Uterus (tissue), 4 donors: ENCODE results near the gene DCDC2B. TPM values are rescaled to one million over a fixed set of nuclear protein-coding genes. Genes with fewer than 3 reads are reported as not detected.
A peak's percentile ranks its signal among the peaks of the same experiment; 100 is the strongest.

Source experiments
- DNase-seq, 2 donors: peaks; one replicate each; pipeline ENCODE4 v3.0.0-alpha.2; 2019 to 2020
- H3K27ac ChIP-seq, 2 donors: fragments of 200-600 bp; sonication (generic); 1 replicate in 1 of 2; 2 replicates in 1 of 2; pipeline ENCODE4 v1.5.1; 2016 to 2018
- H3K27me3 ChIP-seq, 2 donors: fragments of 200-600 bp; sonication (generic); one replicate each; pipeline ENCODE4 v1.5.1; 2018 to 2019; ENCODE audit warnings: control low read depth in 1 of 2
- H3K36me3 ChIP-seq, 2 donors: fragments of 200-600 bp; sonication (generic); one replicate each; pipeline ENCODE4 v1.5.1; 2019; ENCODE audit warnings: control low read depth in 1 of 2
- H3K4me1 ChIP-seq, 2 donors: fragments of 200-600 bp; sonication (generic); one replicate each; pipeline ENCODE4 v1.5.1; 2018 to 2019; ENCODE audit warnings: control low read depth in 1 of 2
- H3K4me3 ChIP-seq, 2 donors: fragments of 200-600 bp; sonication (generic); 1 replicate in 1 of 2; 2 replicates in 1 of 2; pipeline ENCODE4 v1.5.1; 2018 to 2019; ENCODE audit warnings: mild to moderate bottlenecking in 1 of 2
- H3K9me3 ChIP-seq, 2 donors: fragments of 200-600 bp; sonication (generic); one replicate each; pipeline ENCODE4 v1.5.1; 2019; ENCODE audit warnings: control low read depth in 1 of 2
- POLR2A ChIP-seq, 2 donors: fragments of 450-650 bp; IDR thresholded peaks; one replicate each; pipeline ENCODE4 v1.6.1; 2016; ENCODE audit warnings: antibody characterized with exemption in 2 of 2, mild to moderate bottlenecking in 1 of 2, moderate library complexity in 1 of 2
- intact Hi-C: fragments of 100-400 bp; cut with DNase I; formaldehyde crosslinking; loops from one replicate; pipeline ENCODE4 v1.15.1; 2023; ENCODE audit warnings: low total_unique reads
- total RNA-seq, 4 donors: library from RNA; depleted of rRNA in 3 of 4; stranded (reverse); fragments of >200 nt in 3 of 4; gene quantifications; one replicate each; pipeline versions ENCODE4 v1.1.0 to v1.2.4, GENCODE V29; 2014 to 2023
- TF ChIP-seq, protein P1 (sequence below), 4 experiments: fragments of 200-600 bp in 2 of 4; fragments of 450-650 bp in 2 of 4; sonication (generic) in 2 of 4; IDR thresholded peaks; one replicate each; pipeline ENCODE4 v1.5.1; 2016 to 2019; ENCODE audit warnings: antibody characterized with exemption in 4 of 4, mild to moderate bottlenecking in 2 of 4, moderate library complexity in 1 of 4
- donor health status: DM: yes; HTN: yes; CAD: no.

DCDC2B gene
- total RNA-seq, 4 donors from 2014 or later = 0.26 to 0.62 TPM; not detected in 2

DNA sequence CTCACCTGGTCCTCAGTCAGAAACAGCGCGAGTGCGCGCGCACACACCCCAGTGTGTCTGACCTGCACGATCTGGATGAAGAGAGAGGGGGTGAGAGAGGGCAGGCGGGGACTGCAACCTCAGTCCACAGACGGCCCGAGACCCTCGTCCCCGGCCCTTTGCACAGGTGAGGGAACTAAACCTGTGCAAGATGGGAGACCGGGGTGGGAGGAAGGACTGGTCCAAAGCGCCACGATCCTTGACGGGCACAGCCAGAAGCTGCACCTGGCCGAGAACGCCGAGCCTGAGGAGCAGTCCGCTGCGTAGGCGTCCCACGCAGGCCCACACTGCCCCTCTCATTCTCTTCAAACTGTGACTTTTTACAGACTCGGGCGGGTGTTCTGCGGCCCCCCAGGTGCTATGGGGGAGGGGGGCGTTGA, 3.9 kb upstream of the DCDC2B start:
- peak overlapping the region; percentile 51 to 52 for H3K4me3 ChIP-seq
- H3K36me3 ChIP-seq = no peaks in the 10 kb centered on the region
- intact Hi-C loops = no loop called here
- H3K9me3 ChIP-seq = no peaks in the 10 kb centered on the region
- DNase-seq = peak in 1 of 2 donors; percentile 26
- peaks cover 0 to 12% of the 10 kb centered on the region in 2 donors for H3K4me1 ChIP-seq
- TF ChIP-seq, protein P1, sequence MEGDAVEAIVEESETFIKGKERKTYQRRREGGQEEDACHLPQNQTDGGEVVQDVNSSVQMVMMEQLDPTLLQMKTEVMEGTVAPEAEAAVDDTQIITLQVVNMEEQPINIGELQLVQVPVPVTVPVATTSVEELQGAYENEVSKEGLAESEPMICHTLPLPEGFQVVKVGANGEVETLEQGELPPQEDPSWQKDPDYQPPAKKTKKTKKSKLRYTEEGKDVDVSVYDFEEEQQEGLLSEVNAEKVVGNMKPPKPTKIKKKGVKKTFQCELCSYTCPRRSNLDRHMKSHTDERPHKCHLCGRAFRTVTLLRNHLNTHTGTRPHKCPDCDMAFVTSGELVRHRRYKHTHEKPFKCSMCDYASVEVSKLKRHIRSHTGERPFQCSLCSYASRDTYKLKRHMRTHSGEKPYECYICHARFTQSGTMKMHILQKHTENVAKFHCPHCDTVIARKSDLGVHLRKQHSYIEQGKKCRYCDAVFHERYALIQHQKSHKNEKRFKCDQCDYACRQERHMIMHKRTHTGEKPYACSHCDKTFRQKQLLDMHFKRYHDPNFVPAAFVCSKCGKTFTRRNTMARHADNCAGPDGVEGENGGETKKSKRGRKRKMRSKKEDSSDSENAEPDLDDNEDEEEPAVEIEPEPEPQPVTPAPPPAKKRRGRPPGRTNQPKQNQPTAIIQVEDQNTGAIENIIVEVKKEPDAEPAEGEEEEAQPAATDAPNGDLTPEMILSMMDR (IDR thresholded peaks at IDR 0.05) = no peak
- TF ChIP-seq POLR2A (IDR thresholded peaks at IDR 0.05) = no peak
- peak overlapping the region; percentile 53 to 71 for H3K27ac ChIP-seq
- H3K27me3 ChIP-seq = no peaks in the 10 kb centered on the region

DNA sequence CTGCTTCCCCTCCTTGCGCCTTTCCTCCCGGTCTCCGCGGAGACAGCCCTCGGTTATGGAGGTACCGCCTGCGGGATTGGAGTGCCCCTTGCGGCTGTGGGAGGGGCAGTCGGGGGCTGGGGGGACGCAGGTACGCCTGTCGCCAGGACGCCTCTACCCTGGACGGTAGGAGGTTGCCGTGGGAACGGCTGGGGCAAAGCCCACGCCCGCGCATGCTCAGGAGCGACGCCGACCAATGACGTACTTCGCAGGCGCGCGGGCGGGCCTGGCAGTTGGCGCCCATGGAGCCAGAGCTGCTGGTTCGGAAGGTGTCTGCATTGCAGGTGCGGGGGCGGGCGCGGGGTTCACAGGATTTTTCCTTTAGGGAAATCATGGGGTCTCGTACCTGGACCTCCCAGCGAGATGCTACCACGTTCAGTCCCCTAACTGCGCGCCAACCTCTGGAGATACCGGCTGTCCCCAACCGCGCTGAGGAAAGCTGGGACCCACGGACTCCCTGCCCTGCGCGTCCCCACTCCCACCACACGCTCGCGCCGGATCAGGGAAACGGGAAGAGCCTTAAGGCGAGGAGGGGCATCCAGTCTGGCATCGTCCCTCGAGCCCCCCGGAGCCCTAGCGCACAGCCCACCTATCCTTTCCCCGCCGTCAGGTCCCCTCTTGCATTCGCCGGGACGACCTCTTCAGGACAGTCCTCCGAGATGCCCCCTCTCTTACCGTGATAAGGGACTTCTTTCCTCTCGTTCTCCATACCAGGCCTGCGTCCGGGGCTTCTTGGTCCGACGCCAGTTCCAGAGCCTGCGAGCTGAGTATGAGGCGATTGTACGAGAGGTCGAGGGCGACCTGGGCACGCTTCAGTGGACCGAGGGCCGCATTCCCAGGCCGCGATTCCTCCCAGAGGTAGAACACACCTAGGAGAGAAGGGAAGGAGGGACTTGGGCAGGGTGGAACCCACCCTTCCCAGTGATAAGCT, 3.2 kb upstream of the DCDC2B start, which contains the start of gene IQCC:
IQCC (plus strand) TSS at position 271 of the 970 bp plus-strand sequence; CDS start at position 282, 11 bp downstream.
- peak within 1 kb of the TSS; percentile 51 to 52 for H3K4me3 ChIP-seq
- no peaks in the 10 kb centered on the region for H3K36me3 ChIP-seq
- H3K27me3 ChIP-seq = no peaks in the 10 kb centered on the region
- H3K4me1 ChIP-seq = peaks cover 0 to 12% of the 10 kb centered on the region in 2 donors
- TF ChIP-seq, protein P1 (IDR thresholded peaks at IDR 0.05) = peak in 1 of 4 experiments; percentile 2
- TF ChIP-seq POLR2A (IDR thresholded peaks at IDR 0.05) = peak; percentile 26 to 71
- H3K9me3 ChIP-seq = no peaks in the 10 kb centered on the region
- peak within 1 kb of the TSS; percentile 53 to 71 for H3K27ac ChIP-seq
- DNase-seq = peak; percentile 85 to 86
- intact Hi-C loops = no loop called here

DNA sequence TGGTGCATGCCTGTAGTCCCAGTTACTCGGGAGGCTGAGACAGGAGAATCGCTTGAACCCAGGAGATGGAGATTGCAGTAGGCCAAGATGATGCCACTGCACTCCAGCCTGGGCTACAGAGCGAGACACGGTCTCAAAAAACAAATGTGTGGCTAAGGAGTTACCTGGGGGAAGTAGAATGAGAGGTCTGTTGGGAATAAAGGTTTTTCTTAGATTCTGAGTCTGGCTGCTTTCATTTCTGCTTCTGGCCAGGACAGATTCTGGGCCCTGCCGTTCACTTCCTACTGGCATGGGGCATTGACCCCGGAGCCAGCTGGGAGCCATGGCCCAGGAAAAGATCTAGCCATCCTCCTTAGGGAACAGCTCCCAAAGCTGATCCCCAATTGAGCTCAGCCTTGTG, 420 bp upstream of the DCDC2B start:
- Histone ChIP-seq H3K9me3 (no peaks in the 10 kb centered on the region), H3K4me3 (no peak overlapping the region), H3K27me3 (no peaks in the 10 kb centered on the region), H3K27ac (no peak overlapping the region), H3K4me1 (peaks cover 0 to 5% of the 10 kb centered on the region in 2 donors), H3K36me3 (no peaks in the 10 kb centered on the region)
- TF ChIP-seq POLR2A (IDR thresholded peaks at IDR 0.05) = no peak
- TF ChIP-seq, protein P1 (IDR thresholded peaks at IDR 0.05) = no peak
- no peak for DNase-seq
- intact Hi-C loops = no loop called here

DNA sequence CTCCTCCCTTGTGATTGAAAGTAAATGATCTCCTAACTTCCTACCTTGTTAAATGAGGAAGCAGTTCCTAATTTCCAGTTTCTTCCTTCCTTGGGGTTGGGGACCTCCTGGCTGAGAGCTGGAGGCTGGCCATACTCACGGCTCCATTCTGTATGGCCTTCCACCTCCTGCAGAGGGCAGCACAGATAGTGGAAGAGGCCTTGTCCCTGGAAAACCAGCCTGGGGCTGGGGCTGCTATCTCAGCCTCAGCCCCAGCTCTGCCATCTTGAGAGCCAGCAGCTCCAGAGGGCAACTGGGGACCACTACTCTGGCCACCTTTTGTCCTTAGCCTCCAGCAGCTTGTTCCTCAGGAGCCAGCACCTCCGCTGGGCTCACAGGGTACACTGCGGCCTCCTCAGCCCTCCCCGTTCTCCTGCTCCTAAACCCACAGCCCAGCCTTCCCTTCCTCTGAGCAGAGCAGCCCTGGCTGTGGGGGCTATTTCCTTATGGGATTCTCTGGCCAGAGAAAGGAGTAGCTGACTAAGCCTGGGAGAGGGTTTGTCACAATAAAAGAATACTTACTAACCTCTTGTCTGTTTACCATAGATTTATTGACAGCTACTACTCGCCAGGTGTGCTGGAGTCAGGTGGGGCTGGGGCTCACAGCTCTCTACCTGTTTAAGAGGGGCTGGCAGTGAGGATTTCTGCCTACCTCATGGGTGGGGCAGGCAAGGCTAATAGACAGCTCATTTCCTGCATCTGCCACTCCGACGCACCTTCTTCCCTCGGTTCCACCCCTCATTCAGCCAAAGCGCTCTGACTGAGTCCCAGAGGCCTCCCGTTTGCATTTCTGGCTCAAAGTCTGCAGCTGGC, 7.0 kb downstream of the DCDC2B start:
- H3K36me3 ChIP-seq = no peaks in the 10 kb centered on the region
- intact Hi-C loops = no loop called here
- peak; percentile 41 to 42 for DNase-seq

More for the DNA sequence above, 7.0 kb downstream of the DCDC2B start:
- Histone ChIP-seq H3K27me3 (no peaks in the 10 kb centered on the region), H3K4me1 (peaks cover 1 to 3% of the 10 kb centered on the region in 2 donors), H3K27ac (no peak overlapping the region), H3K4me3 (no peak overlapping the region), H3K9me3 (no peaks in the 10 kb centered on the region)
- no peak for TF ChIP-seq POLR2A (IDR thresholded peaks at IDR 0.05)
- TF ChIP-seq, protein P1 (IDR thresholded peaks at IDR 0.05) = peak; percentile 47 to 72 (median 59)
